Stomach (tissue), 9 donors: ENCODE data around the gene MTCH1. TPM values are rescaled to one million over a fixed set of nuclear protein-coding genes. Genes with fewer than 3 reads are reported as not detected.
A peak's percentile ranks its signal among the peaks of the same experiment; 100 is the strongest.

ENCODE experiments used
- DNase-seq, 2 donors: peaks; one replicate each; pipeline versions ENCODE4 v3.0.0 to v3.0.0-alpha.2; 2013 to 2019
- H3K27ac ChIP-seq, 5 donors: fragments of 200-600 bp in 4 of 5; sonication (generic) in 4 of 5; one replicate each; pipeline ENCODE4 v1.5.1; 2013 to 2019; ENCODE audit warnings: mild to moderate bottlenecking in 1 of 5, moderate library complexity in 1 of 5
- H3K27me3 ChIP-seq, 3 donors: fragments of 200-600 bp; sonication (generic); one replicate each; pipeline ENCODE4 v1.5.1; 2017 to 2019; ENCODE audit warnings: mixed run types in 1 of 3
- H3K36me3 ChIP-seq, 4 donors: fragments of 200-600 bp; sonication (generic); 1 replicate in 3 of 4; 2 replicates in 1 of 4; pipeline ENCODE4 v1.5.1; 2016 to 2019
- H3K4me1 ChIP-seq, 4 donors: fragments of 200-600 bp; sonication (generic); one replicate each; pipeline ENCODE4 v1.5.1; 2016 to 2019
- H3K4me3 ChIP-seq, 4 donors: fragments of 200-600 bp; sonication (generic) in 3 of 4; one replicate each; pipeline ENCODE4 v1.5.1; 2016 to 2019; ENCODE audit warnings: mild to moderate bottlenecking in 1 of 4
- H3K9me3 ChIP-seq, 4 donors: fragments of 200-600 bp; sonication (generic); one replicate each; pipeline ENCODE4 v1.5.1; 2016 to 2019
- CTCF ChIP-seq, 7 experiments: fragments of 450-650 bp in 4 of 7; fragments of 200-600 bp in 3 of 7; sonication (generic) in 3 of 7; IDR thresholded peaks; one replicate each; pipeline ENCODE4 v1.5.1; 2016 to 2019; ENCODE audit warnings: antibody characterized with exemption in 7 of 7, control low read depth in 2 of 7, mild to moderate bottlenecking in 1 of 7
- EP300 ChIP-seq: sonication (generic); formaldehyde crosslinking; IDR thresholded peaks from one replicate; pipeline ENCODE4 v1.6.1; 2017; ENCODE audit warnings: antibody characterized with exemption
- POLR2A ChIP-seq, 4 donors: fragments of 450-650 bp; IDR thresholded peaks; one replicate each; pipeline ENCODE4 v1.6.1; 2016; ENCODE audit warnings: antibody characterized with exemption in 4 of 4, control low read depth in 2 of 4, mild to moderate bottlenecking in 1 of 4, moderate library complexity in 1 of 4
- POLR2AphosphoS5 ChIP-seq, 3 donors: sonication (generic); formaldehyde crosslinking; IDR thresholded peaks; one replicate each; pipeline ENCODE4 v1.6.1; 2016; ENCODE audit warnings: antibody characterized with exemption in 3 of 3
- WGBS, 5 donors: extraction: QIAGEN DNeasy Blood & Tissue Kit in 3 of 5; methylation state at CpG; one replicate each; pipeline versions ENCODE4 v1.1.5 to v1.1.7; 2013 to 2018; 5-methylcytosine and 5-hydroxymethylcytosine counted together
- intact Hi-C: fragments of 100-400 bp; cut with DNase I; formaldehyde crosslinking; loops from one replicate; pipeline ENCODE4 v1.15.1; 2023; ENCODE audit warnings: low total_unique reads
- polyA plus RNA-seq, 3 donors: library from polyadenylated mRNA; stranded (reverse); fragments of 200-250 nt; gene quantifications; one replicate each; pipeline ENCODE4 v1.2.3, GENCODE V29; 2013
- total RNA-seq, 5 donors: library from RNA; depleted of rRNA; stranded (reverse); fragments of >200 nt; gene quantifications; one replicate each; pipeline versions ENCODE4 v1.1.0 to v1.2.3, GENCODE V29; 2014 to 2016
- donor health status: healthy with polysubstance abuse.
- donor health status: Bipolar disorder and iron deficiency.
- donor health status: healthy.

MTCH1 gene
- total and polyA plus RNA-seq, 8 donors: 110 to 202 (median 148) TPM

- intact Hi-C loops: no loop called here
- Histone ChIP-seq H3K9me3 (no peaks in the 10 kb centered on the region), H3K27me3 (peaks cover 0 to 10% (median 0%) of the 10 kb centered on the region in 3 donors), H3K27ac (no peak overlapping the region), H3K4me3 (no peak overlapping the region), H3K36me3 (no peaks in the 10 kb centered on the region), H3K4me1 (peaks cover 3 to 60% (median 28%) of the 10 kb centered on the region in 4 donors)
- DNase-seq: no peak
- TF ChIP-seq POLR2A (IDR thresholded peaks at IDR 0.05) (no peak), POLR2AphosphoS5 (IDR thresholded peaks at IDR 0.05) (no peak), EP300 (no peak), CTCF (IDR thresholded peaks at IDR 0.05) (no peak)
- 85 to 97% (median 90%) methylated on average over 28 to 44 of the region's 44 CpGs for whole genome bisulfite sequencing, 5 donors
Observed at GRCh38 chr6:36958775-36959554, 27.0 kb downstream of the MTCH1 start.

- peaks cover 0 to 10% (median 0%) of the 10 kb centered on the region in 3 donors for H3K27me3 ChIP-seq
- intact Hi-C loops: no loop called here
- peaks cover 0 to 51% (median 20%) of the 10 kb centered on the region in 4 donors for H3K4me1 ChIP-seq
- no peaks in the 10 kb centered on the region for H3K9me3 ChIP-seq
- WGBS, 5 donors: 78 to 94% (median 89%) methylated on average over 8 to 9 of the region's 9 CpGs
- no peak for TF ChIP-seq CTCF (IDR thresholded peaks at IDR 0.05)
- TF ChIP-seq POLR2A (IDR thresholded peaks at IDR 0.05): no peak
- TF ChIP-seq EP300: no peak
- TF ChIP-seq POLR2AphosphoS5 (IDR thresholded peaks at IDR 0.05): no peak
- no peaks in the 10 kb centered on the region for H3K36me3 ChIP-seq
- no peak overlapping the region for H3K4me3 ChIP-seq
- no peak overlapping the region for H3K27ac ChIP-seq
- DNase-seq: no peak
Observed at GRCh38 chr6:36957773-36958271, 28.2 kb downstream of the MTCH1 start.

GRCh38 chr6:36956446-36956820, 29.6 kb downstream of the MTCH1 start:
- Histone ChIP-seq H3K4me3 (peak overlapping the region in 1 of 4 donors; percentile 8), H3K9me3 (no peaks in the 10 kb centered on the region), H3K36me3 (no peaks in the 10 kb centered on the region), H3K4me1 (peaks cover 0 to 37% (median 17%) of the 10 kb centered on the region in 4 donors), H3K27me3 (peaks cover 0 to 7% (median 0%) of the 10 kb centered on the region in 3 donors), H3K27ac (peak overlapping the region in 1 of 5 donors; percentile 24)
- no peak for DNase-seq
- intact Hi-C loops: no loop called here
- TF ChIP-seq CTCF (IDR thresholded peaks at IDR 0.05) (no peak), POLR2A (IDR thresholded peaks at IDR 0.05) (no peak), EP300 (no peak), POLR2AphosphoS5 (IDR thresholded peaks at IDR 0.05) (no peak)

GRCh38 chr6:36955671-36956445, 30.1 kb downstream of the MTCH1 start:
- peak overlapping the region in 2 of 5 donors; percentile 24 to 25 for H3K27ac ChIP-seq
- TF ChIP-seq POLR2A (IDR thresholded peaks at IDR 0.05) (no peak), POLR2AphosphoS5 (IDR thresholded peaks at IDR 0.05) (no peak), EP300 (no peak), CTCF (IDR thresholded peaks at IDR 0.05) (no peak)
- H3K4me3 ChIP-seq: peak overlapping the region in 1 of 4 donors; percentile 8
- peaks cover 0 to 32% (median 14%) of the 10 kb centered on the region in 4 donors for H3K4me1 ChIP-seq
- H3K9me3 ChIP-seq: no peaks in the 10 kb centered on the region
- WGBS, 5 donors: 60 to 77% (median 71%) methylated on average over 8 to 9 of the region's 9 CpGs
- no peaks in the 10 kb centered on the region for H3K36me3 ChIP-seq
- peaks cover 0 to 7% (median 0%) of the 10 kb centered on the region in 3 donors for H3K27me3 ChIP-seq
- DNase-seq: peak; percentile 58 to 63
- intact Hi-C loops: no loop called here
